AG10803 (cell line): ENCODE results near the gene RERE.

ENCODE experiments used
- DNase-seq: peaks from one replicate; pipeline ENCODE4 v3.0.0; 2010; ENCODE audit warnings: low read depth
- H3K4me3 ChIP-seq: 2 replicates; pipeline ENCODE4 v1.5.1; 2011; ENCODE audit warnings: mild to moderate bottlenecking, low read length, control low read depth
- CTCF ChIP-seq: conservative IDR thresholded peaks from 2 replicates; pipeline ENCODE4 v1.5.1; 2011; ENCODE audit warnings: mild to moderate bottlenecking, low read length, control low read depth, inconsistent platforms

Gene RERE

GRCh38 chr1:8458607-8459006 is 358.8 kb downstream of the RERE start:
- no peak for DNase-seq
- H3K4me3 ChIP-seq = no peak overlapping the region

GRCh38 chr1:8457760-8458381 is 359.6 kb downstream of the RERE start:
- no peak for TF ChIP-seq CTCF
- H3K4me3 ChIP-seq = no peak overlapping the region
- no peak for DNase-seq

More at GRCh38 chr1:8458607-8459006, 358.8 kb downstream of the RERE start:
- TF ChIP-seq CTCF = no peak

- H3K4me3 ChIP-seq = no peak overlapping the region
- TF ChIP-seq CTCF = no peak
- DNase-seq = no peak
These were observed 360.4 kb downstream of the RERE start for GRCh38 chr1:8456991-8457390.

- H3K4me3 ChIP-seq = no peak overlapping the region
- no peak for TF ChIP-seq CTCF
- DNase-seq = peak; percentile 79
These were observed 361.0 kb downstream of the RERE start for GRCh38 chr1:8456308-8456912.

GRCh38 chr1:8455700-8456307 is 361.6 kb downstream of the RERE start:
- no peak for TF ChIP-seq CTCF
- no peak overlapping the region for H3K4me3 ChIP-seq
- peak; percentile 20 for DNase-seq

GRCh38 chr1:8450312-8450711 is 367.1 kb downstream of the RERE start:
- no peak for TF ChIP-seq CTCF
- no peak overlapping the region for H3K4me3 ChIP-seq
- DNase-seq = no peak
